ENCODE results near the gene MCF2L.
"Not testable (repeated sequence)": the region's sequence is repeated elsewhere in the genome, so short reads cannot be mapped to it uniquely, and the experiment has no call there.

The MCF2L gene

GRCh38 chr13:113064534-113065405, 95.8 kb downstream of the MCF2L start:
- no peak for DNase-seq (ENCODE audit: low read depth in 2 of 2)

GRCh38 chr13:113065406-113066141, 96.6 kb downstream of the MCF2L start:
- no peak for DNase-seq (ENCODE audit: low read depth in 2 of 2)

- no peak for DNase-seq (ENCODE audit: low read depth in 2 of 2)
Observed at GRCh38 chr13:113066142-113066455, 97.1 kb downstream of the MCF2L start.

GRCh38 chr13:113066746-113067145, 97.7 kb downstream of the MCF2L start:
- DNase-seq (ENCODE audit: low read depth in 2 of 2): no peak

GRCh38 chr13:113069861-113070805, 101.1 kb downstream of the MCF2L start:
- DNase-seq (ENCODE audit: low read depth in 2 of 2): no peak

GRCh38 chr13:113070855-113071254, 101.8 kb downstream of the MCF2L start:
- DNase-seq (ENCODE audit: low read depth in 2 of 2): no peak

- no peak for DNase-seq (ENCODE audit: low read depth in 2 of 2)
Observed at GRCh38 chr13:113072376-113072775, 103.4 kb downstream of the MCF2L start.

GRCh38 chr13:113073942-113074341, 104.9 kb downstream of the MCF2L start:
- DNase-seq (ENCODE audit: low read depth in 2 of 2): no peak

- DNase-seq (ENCODE audit: low read depth in 2 of 2): no peak
Observed at GRCh38 chr13:113074401-113074800, 105.4 kb downstream of the MCF2L start.

- no peak for DNase-seq (ENCODE audit: low read depth in 2 of 2)
Observed at GRCh38 chr13:113074876-113075275, 105.9 kb downstream of the MCF2L start.

- no peak for DNase-seq (ENCODE audit: low read depth in 2 of 2)
Observed at GRCh38 chr13:113075711-113076110, 106.7 kb downstream of the MCF2L start.

- no peak for DNase-seq (ENCODE audit: low read depth in 2 of 2)
Observed at GRCh38 chr13:113076681-113077401, 107.8 kb downstream of the MCF2L start.

GRCh38 chr13:113077566-113077952, 108.5 kb downstream of the MCF2L start:
- no peak for DNase-seq (ENCODE audit: low read depth in 2 of 2)

- DNase-seq (ENCODE audit: low read depth in 2 of 2): no peak
Observed at GRCh38 chr13:113077953-113078901, 109.2 kb downstream of the MCF2L start.

GRCh38 chr13:113078902-113079780, 110.1 kb downstream of the MCF2L start:
- DNase-seq (ENCODE audit: low read depth in 2 of 2): no peak

- not testable (repeated sequence) for DNase-seq (ENCODE audit: low read depth in 2 of 2)
Observed at GRCh38 chr13:113079781-113080080, 110.7 kb downstream of the MCF2L start.

GRCh38 chr13:113080361-113080831, 111.4 kb downstream of the MCF2L start:
- no peak for DNase-seq (ENCODE audit: low read depth in 2 of 2)

- DNase-seq (ENCODE audit: low read depth in 2 of 2): no peak
Observed at GRCh38 chr13:113080901-113081521, 112.0 kb downstream of the MCF2L start.

Data from stimulated activated CD8-positive, alpha-beta memory T cell treated with anti-CD3 and anti-CD28 coated beads, Interleukin-2, amount 100 ng/mL, for 48 hours (primary cell).